Germinal center (tissue), 1 donor: ENCODE measurements around the gene IFNL2.
"Not testable (repeated sequence)": the region's sequence is repeated elsewhere in the genome, so short reads cannot be mapped to it uniquely, and the experiment has no call there.

Experiments used
- DNase-seq: peaks from one replicate; pipeline ENCODE4 v3.0.0; 2012; ENCODE audit warnings: mixed read lengths, low spot score

IFNL2 gene

GRCh38 chr19:39297931-39298634, 29.9 kb downstream of the IFNL2 start:
- no peak for DNase-seq

GRCh38 chr19:39299404-39299803, 31.2 kb downstream of the IFNL2 start:
- DNase-seq, result no peak

- no peak for DNase-seq
Observed at GRCh38 chr19:39299832-39300231, 31.6 kb downstream of the IFNL2 start.

GRCh38 chr19:39301021-39301420, 32.8 kb downstream of the IFNL2 start:
- no peak for DNase-seq

GRCh38 chr19:39301562-39301961, 33.4 kb downstream of the IFNL2 start:
- no peak for DNase-seq

- DNase-seq, result no peak
Observed at GRCh38 chr19:39303373-39304184, 35.4 kb downstream of the IFNL2 start.

GRCh38 chr19:39304185-39304513, 36.0 kb downstream of the IFNL2 start:
- DNase-seq, result no peak

- DNase-seq, result no peak
Observed at GRCh38 chr19:39304701-39305571, 36.7 kb downstream of the IFNL2 start.

GRCh38 chr19:39306075-39306474, 37.9 kb downstream of the IFNL2 start:
- no peak for DNase-seq

GRCh38 chr19:39307046-39307821, 39.0 kb downstream of the IFNL2 start:
- no peak for DNase-seq

GRCh38 chr19:39307822-39308530, 39.8 kb downstream of the IFNL2 start:
- DNase-seq, result no peak

- no peak for DNase-seq
Observed at GRCh38 chr19:39308531-39309304, 40.5 kb downstream of the IFNL2 start.

- DNase-seq, result not testable (repeated sequence)
Observed at GRCh38 chr19:39309305-39309670, 41.1 kb downstream of the IFNL2 start.

- DNase-seq, result no peak
Observed at GRCh38 chr19:39310558-39311311, 42.5 kb downstream of the IFNL2 start.

GRCh38 chr19:39314016-39314728, 46.0 kb downstream of the IFNL2 start:
- DNase-seq, result no peak

GRCh38 chr19:39315933-39316332, 47.7 kb downstream of the IFNL2 start:
- DNase-seq, result no peak

- DNase-seq, result no peak
Observed at GRCh38 chr19:39316627-39317321, 48.6 kb downstream of the IFNL2 start.

- DNase-seq, result no peak
Observed at GRCh38 chr19:39317476-39317875, 49.3 kb downstream of the IFNL2 start.
